ENCODE measurements around the gene ATP4B.

Gene ATP4B

DNA sequence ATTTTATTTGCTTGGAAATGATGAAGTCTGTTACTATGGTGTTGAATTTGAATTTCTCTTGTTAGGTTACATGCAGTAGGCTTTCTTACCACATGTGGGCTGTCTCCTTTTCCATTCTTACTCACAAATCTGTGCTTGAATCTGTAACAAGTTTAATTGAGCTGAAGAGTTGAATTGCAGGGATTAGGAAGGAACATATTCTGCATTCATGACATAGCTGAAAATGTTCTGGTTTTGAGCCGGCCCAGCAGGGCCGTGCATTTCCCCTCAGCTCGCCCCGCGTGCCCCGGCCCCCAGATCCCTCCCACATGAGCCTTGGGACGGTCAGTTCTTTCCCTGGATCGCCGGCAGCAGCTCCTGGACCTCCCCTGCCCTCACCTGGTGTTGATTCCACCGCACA lies 45.4 kb downstream of the ATP4B start:
- DNase-seq (ENCODE audit: low read depth in 1 of 2, low spot score in 1 of 2) = no peak
- Histone ChIP-seq H3K4me3 (replicated peaks; ENCODE audit: insufficient read depth, low read length) (no peak overlapping the region), H3K27ac (replicated peaks) (no peak overlapping the region), H3K27me3 (ENCODE audit: insufficient read depth, poor library complexity, severe bottlenecking) (no peaks in the 10 kb centered on the region)
- TF ChIP-seq GABPA (IDR thresholded peaks at IDR 0.05; ENCODE audit: low read depth) = no peak
- TF ChIP-seq SPI1 (IDR thresholded peaks at IDR 0.05; ENCODE audit: borderline replicate concordance, low read depth) = no peak
- TF ChIP-seq, protein P1, sequence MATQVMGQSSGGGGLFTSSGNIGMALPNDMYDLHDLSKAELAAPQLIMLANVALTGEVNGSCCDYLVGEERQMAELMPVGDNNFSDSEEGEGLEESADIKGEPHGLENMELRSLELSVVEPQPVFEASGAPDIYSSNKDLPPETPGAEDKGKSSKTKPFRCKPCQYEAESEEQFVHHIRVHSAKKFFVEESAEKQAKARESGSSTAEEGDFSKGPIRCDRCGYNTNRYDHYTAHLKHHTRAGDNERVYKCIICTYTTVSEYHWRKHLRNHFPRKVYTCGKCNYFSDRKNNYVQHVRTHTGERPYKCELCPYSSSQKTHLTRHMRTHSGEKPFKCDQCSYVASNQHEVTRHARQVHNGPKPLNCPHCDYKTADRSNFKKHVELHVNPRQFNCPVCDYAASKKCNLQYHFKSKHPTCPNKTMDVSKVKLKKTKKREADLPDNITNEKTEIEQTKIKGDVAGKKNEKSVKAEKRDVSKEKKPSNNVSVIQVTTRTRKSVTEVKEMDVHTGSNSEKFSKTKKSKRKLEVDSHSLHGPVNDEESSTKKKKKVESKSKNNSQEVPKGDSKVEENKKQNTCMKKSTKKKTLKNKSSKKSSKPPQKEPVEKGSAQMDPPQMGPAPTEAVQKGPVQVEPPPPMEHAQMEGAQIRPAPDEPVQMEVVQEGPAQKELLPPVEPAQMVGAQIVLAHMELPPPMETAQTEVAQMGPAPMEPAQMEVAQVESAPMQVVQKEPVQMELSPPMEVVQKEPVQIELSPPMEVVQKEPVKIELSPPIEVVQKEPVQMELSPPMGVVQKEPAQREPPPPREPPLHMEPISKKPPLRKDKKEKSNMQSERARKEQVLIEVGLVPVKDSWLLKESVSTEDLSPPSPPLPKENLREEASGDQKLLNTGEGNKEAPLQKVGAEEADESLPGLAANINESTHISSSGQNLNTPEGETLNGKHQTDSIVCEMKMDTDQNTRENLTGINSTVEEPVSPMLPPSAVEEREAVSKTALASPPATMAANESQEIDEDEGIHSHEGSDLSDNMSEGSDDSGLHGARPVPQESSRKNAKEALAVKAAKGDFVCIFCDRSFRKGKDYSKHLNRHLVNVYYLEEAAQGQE (IDR thresholded peaks at IDR 0.05; ENCODE audit: insufficient replicate concordance, low read depth) = no peak
- TF ChIP-seq, protein P2, sequence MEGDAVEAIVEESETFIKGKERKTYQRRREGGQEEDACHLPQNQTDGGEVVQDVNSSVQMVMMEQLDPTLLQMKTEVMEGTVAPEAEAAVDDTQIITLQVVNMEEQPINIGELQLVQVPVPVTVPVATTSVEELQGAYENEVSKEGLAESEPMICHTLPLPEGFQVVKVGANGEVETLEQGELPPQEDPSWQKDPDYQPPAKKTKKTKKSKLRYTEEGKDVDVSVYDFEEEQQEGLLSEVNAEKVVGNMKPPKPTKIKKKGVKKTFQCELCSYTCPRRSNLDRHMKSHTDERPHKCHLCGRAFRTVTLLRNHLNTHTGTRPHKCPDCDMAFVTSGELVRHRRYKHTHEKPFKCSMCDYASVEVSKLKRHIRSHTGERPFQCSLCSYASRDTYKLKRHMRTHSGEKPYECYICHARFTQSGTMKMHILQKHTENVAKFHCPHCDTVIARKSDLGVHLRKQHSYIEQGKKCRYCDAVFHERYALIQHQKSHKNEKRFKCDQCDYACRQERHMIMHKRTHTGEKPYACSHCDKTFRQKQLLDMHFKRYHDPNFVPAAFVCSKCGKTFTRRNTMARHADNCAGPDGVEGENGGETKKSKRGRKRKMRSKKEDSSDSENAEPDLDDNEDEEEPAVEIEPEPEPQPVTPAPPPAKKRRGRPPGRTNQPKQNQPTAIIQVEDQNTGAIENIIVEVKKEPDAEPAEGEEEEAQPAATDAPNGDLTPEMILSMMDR (IDR thresholded peaks at IDR 0.05; ENCODE audit: insufficient read depth, low read length) = no peak
- TF ChIP-seq POLR2AphosphoS5 (IDR thresholded peaks at IDR 0.05; ENCODE audit: low read depth) = no peak

DNA sequence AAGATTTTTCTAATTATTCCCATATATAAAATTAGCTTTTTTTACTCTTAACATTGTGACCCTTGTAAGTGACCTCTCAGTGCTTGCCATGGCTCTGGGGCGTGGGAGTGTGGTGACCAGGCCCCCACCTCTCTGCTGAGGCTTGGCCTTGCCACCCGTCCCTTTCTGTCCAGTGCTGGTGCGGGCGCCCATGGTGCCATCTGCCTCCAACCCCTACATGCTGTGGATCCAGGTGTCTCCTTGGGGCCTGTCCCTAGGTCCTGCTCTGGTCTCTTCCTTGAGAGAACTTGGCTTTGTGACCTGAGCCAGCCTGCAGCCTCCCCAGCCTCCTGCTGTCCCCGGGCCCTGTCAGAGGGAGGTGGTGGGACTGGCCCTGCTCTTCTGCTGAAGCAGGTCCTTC lies 46.0 kb downstream of the ATP4B start:
- Histone ChIP-seq H3K27ac (replicated peaks) (no peak overlapping the region), H3K27me3 (ENCODE audit: insufficient read depth, poor library complexity, severe bottlenecking) (no peaks in the 10 kb centered on the region), H3K4me3 (replicated peaks; ENCODE audit: insufficient read depth, low read length) (no peak overlapping the region)
- DNase-seq (ENCODE audit: low read depth in 1 of 2, low spot score in 1 of 2) = no peak
- no peak for TF ChIP-seq POLR2AphosphoS5 (IDR thresholded peaks at IDR 0.05; ENCODE audit: low read depth)
- TF ChIP-seq, protein P2 (IDR thresholded peaks at IDR 0.05; ENCODE audit: insufficient read depth, low read length) = no peak

DNA sequence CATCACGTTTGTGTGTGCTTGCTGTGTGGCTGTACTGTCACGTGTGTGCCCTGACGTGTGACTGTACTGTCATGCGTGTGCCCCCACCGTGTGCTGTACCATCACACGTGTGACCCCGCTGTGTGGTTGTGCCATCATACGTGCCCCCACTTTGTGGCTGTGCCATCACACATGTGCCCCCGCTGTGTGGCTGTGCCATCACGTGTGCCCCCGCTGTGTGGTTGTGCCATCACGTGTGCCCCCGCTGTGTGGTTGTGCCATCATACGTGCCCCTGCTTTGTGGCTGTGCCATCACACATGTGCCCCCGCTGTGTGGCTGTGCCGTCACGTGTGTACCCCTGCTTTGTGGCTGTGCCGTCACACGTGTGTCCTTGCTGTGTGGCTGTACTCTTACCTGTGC lies 47.7 kb downstream of the ATP4B start:
- DNase-seq (ENCODE audit: low read depth in 1 of 2, low spot score in 1 of 2) = no peak
- Histone ChIP-seq H3K27me3 (ENCODE audit: insufficient read depth, poor library complexity, severe bottlenecking) (no peaks in the 10 kb centered on the region), H3K27ac (replicated peaks) (no peak overlapping the region), H3K4me3 (replicated peaks; ENCODE audit: insufficient read depth, low read length) (no peak overlapping the region)
- TF ChIP-seq SPI1 (IDR thresholded peaks at IDR 0.05; ENCODE audit: borderline replicate concordance, low read depth) = no peak
- TF ChIP-seq, protein P2 (IDR thresholded peaks at IDR 0.05; ENCODE audit: insufficient read depth, low read length) = no peak
- TF ChIP-seq, protein P1 (IDR thresholded peaks at IDR 0.05; ENCODE audit: insufficient replicate concordance, low read depth) = no peak
- TF ChIP-seq GABPA (IDR thresholded peaks at IDR 0.05; ENCODE audit: low read depth) = no peak
- TF ChIP-seq POLR2AphosphoS5 (IDR thresholded peaks at IDR 0.05; ENCODE audit: low read depth) = no peak

DNA sequence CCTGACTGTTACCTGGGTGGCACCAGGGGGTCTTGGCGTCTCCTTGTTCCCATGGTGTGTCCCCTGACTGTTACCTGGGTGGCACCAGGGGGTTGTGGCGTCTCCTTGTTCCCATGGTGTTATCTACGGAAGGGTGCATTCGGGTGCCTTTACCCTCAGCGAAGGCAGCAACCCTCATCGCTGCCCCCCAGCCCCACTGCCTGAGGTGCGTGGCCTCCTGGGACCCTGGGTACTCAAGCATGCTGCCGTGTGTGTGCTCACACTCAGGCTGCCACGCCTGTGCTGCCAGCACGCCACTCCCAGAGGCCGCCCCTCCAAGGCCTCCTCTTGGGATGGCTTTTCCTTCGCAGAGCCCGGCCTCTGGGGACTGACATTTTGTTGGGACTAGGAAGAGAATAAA lies 48.4 kb downstream of the ATP4B start:
- Histone ChIP-seq H3K27ac (replicated peaks) (no peak overlapping the region), H3K27me3 (ENCODE audit: insufficient read depth, poor library complexity, severe bottlenecking) (no peaks in the 10 kb centered on the region), H3K4me3 (replicated peaks; ENCODE audit: insufficient read depth, low read length) (no peak overlapping the region)
- TF ChIP-seq, protein P1 (IDR thresholded peaks at IDR 0.05; ENCODE audit: insufficient replicate concordance, low read depth) = no peak
- TF ChIP-seq SPI1 (IDR thresholded peaks at IDR 0.05; ENCODE audit: borderline replicate concordance, low read depth) = no peak
- no peak for TF ChIP-seq POLR2AphosphoS5 (IDR thresholded peaks at IDR 0.05; ENCODE audit: low read depth)
- TF ChIP-seq GABPA (IDR thresholded peaks at IDR 0.05; ENCODE audit: low read depth) = no peak
- TF ChIP-seq, protein P2 (IDR thresholded peaks at IDR 0.05; ENCODE audit: insufficient read depth, low read length) = no peak
- no peak for DNase-seq (ENCODE audit: low read depth in 1 of 2, low spot score in 1 of 2)

Measured in HL-60 (cell line).